ENCODE data around the gene FBXW11. TPM values are rescaled to one million over a fixed set of nuclear protein-coding genes. Genes with fewer than 3 reads are reported as not detected.

FBXW11 gene
- total RNA-seq, 4 donors from 2014 or later, result 35.9 to 111 (median 63.7) TPM

GRCh38 chr5:172052450-172053236, 46.2 kb upstream of the FBXW11 start:
- no peak overlapping the region for H3K4me3 ChIP-seq
- peak in 1 of 2 donors; percentile 56 for DNase-seq
- no peaks in the 10 kb centered on the region for H3K9me3 ChIP-seq
- no peaks in the 10 kb centered on the region for H3K27me3 ChIP-seq
- no peak overlapping the region for H3K27ac ChIP-seq
- TF ChIP-seq POLR2A (IDR thresholded peaks at IDR 0.05), result no peak
- TF ChIP-seq, protein P1, sequence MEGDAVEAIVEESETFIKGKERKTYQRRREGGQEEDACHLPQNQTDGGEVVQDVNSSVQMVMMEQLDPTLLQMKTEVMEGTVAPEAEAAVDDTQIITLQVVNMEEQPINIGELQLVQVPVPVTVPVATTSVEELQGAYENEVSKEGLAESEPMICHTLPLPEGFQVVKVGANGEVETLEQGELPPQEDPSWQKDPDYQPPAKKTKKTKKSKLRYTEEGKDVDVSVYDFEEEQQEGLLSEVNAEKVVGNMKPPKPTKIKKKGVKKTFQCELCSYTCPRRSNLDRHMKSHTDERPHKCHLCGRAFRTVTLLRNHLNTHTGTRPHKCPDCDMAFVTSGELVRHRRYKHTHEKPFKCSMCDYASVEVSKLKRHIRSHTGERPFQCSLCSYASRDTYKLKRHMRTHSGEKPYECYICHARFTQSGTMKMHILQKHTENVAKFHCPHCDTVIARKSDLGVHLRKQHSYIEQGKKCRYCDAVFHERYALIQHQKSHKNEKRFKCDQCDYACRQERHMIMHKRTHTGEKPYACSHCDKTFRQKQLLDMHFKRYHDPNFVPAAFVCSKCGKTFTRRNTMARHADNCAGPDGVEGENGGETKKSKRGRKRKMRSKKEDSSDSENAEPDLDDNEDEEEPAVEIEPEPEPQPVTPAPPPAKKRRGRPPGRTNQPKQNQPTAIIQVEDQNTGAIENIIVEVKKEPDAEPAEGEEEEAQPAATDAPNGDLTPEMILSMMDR (IDR thresholded peaks at IDR 0.05), result no peak
- no peaks in the 10 kb centered on the region for H3K4me1 ChIP-seq
- H3K36me3 ChIP-seq, result no peaks in the 10 kb centered on the region
- intact Hi-C loops (cut with DNase I; ENCODE audit: low total_unique reads), result no loop called here

- no peaks in the 10 kb centered on the region for H3K36me3 ChIP-seq
- no peaks in the 10 kb centered on the region for H3K9me3 ChIP-seq
- H3K4me3 ChIP-seq, result no peak overlapping the region
- no peak overlapping the region for H3K27ac ChIP-seq
- H3K27me3 ChIP-seq, result no peaks in the 10 kb centered on the region
- DNase-seq, result no peak
- no peak for TF ChIP-seq POLR2A (IDR thresholded peaks at IDR 0.05)
- TF ChIP-seq, protein P1 (IDR thresholded peaks at IDR 0.05), result no peak
- H3K4me1 ChIP-seq, result no peaks in the 10 kb centered on the region
- intact Hi-C loops (cut with DNase I; ENCODE audit: low total_unique reads), result no loop called here
These were observed 45.4 kb upstream of the FBXW11 start for GRCh38 chr5:172051643-172052339.

GRCh38 chr5:172050080-172050479, 43.6 kb upstream of the FBXW11 start:
- TF ChIP-seq POLR2A (IDR thresholded peaks at IDR 0.05), result no peak
- intact Hi-C loops (cut with DNase I; ENCODE audit: low total_unique reads), result no loop called here
- H3K27me3 ChIP-seq, result no peaks in the 10 kb centered on the region
- no peaks in the 10 kb centered on the region for H3K4me1 ChIP-seq
- H3K36me3 ChIP-seq, result no peaks in the 10 kb centered on the region
- H3K27ac ChIP-seq, result no peak overlapping the region
- H3K4me3 ChIP-seq, result no peak overlapping the region
- no peak for DNase-seq
- no peaks in the 10 kb centered on the region for H3K9me3 ChIP-seq

- H3K4me3 ChIP-seq, result no peak overlapping the region
- H3K27me3 ChIP-seq, result no peaks in the 10 kb centered on the region
- H3K4me1 ChIP-seq, result no peaks in the 10 kb centered on the region
- TF ChIP-seq, protein P1 (IDR thresholded peaks at IDR 0.05), result no peak
- no peaks in the 10 kb centered on the region for H3K36me3 ChIP-seq
- no peak for DNase-seq
- H3K9me3 ChIP-seq, result no peaks in the 10 kb centered on the region
- intact Hi-C loops (cut with DNase I; ENCODE audit: low total_unique reads), result loop anchor here (10.0 kb wide), 1 partner anchor 135 kb away; no protein-coding TSS in a partner anchor
- H3K27ac ChIP-seq, result no peak overlapping the region
These were observed 42.9 kb upstream of the FBXW11 start for GRCh38 chr5:172049226-172049796.

- Histone ChIP-seq H3K27me3 (no peaks in the 10 kb centered on the region), H3K4me1 (no peaks in the 10 kb centered on the region), H3K36me3 (no peaks in the 10 kb centered on the region), H3K27ac (no peak overlapping the region), H3K4me3 (no peak overlapping the region), H3K9me3 (no peaks in the 10 kb centered on the region)
- no peak for DNase-seq
- intact Hi-C loops (cut with DNase I; ENCODE audit: low total_unique reads), result loop anchor here (10.0 kb wide), 1 partner anchor 134 kb away; no protein-coding TSS in a partner anchor
- no peak for TF ChIP-seq POLR2A (IDR thresholded peaks at IDR 0.05)
- TF ChIP-seq, protein P1 (IDR thresholded peaks at IDR 0.05), result no peak
These were observed 42.2 kb upstream of the FBXW11 start for GRCh38 chr5:172048539-172049101.
